ENCODE data around the gene UBE2H.
A peak's percentile ranks its signal among the peaks of the same experiment; 100 is the strongest.
"Not testable (repeated sequence)": the region's sequence is repeated elsewhere in the genome, so short reads cannot be mapped to it uniquely, and the experiment has no call there.

UBE2H gene

DNA sequence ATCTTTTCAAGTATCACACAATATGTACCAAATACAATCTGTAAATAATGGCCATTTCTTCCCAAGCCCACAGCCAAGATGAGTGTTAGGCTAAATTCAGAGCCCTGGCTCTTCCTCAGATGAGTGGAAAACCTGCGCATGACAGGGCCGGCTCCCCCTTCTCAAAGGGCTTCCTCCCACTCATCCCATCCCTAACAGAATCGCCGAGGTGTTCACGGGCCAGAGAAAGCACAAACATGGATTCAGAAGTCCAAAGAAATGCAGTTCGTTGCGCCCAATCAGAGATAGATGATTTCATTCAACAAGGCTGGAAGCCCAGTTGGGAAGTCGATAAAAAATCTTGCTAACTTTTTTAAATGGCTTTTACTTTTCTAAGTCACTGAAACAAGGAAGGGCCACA is 121.8 kb downstream of the UBE2H start:
- H3K27ac ChIP-seq, result peak overlapping the region; percentile 62
- no peak for TF ChIP-seq CTCF (conservative IDR thresholded peaks at IDR 0.05)

DNA sequence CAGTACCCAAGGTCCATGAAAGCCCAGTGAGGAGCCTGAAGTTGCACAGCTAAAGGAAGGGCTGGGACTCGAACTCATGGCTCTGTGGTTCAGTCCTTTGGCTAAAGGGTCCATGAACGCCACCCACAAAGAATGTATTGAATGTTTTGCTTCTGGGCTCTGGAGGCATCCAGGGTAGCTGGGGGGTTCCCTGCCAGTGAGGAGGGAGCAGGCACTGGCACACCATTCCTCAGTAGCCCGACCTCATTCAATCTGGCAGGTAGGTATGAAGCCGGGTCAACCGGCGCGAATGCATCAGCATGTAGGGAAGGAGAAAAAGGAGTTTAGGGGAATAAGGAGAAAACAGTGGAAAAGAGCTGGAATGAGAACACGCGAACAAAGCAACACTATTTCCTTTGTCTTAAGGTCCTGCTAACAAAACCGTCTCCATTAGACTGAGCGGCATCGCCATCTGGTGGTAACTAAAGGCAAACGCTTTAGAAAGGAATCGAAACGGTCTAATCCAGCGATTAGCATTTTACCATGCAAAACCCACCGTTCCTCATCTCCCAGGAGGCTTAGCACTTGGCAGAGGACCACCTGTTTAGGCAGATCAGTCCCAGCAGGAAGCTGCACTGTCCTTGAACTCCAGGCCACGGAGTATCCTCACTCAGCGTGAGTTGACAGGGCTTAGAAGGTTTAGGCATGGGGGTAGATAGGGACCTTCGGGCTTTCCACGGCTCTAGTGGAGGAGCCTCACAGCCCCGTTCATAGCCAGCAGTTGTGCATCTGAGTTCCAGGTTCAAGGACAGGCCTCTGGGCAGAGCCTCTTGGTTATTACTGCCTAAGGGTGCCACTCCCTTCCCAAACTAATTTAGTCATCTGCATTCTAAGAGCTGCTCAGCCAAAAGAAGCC is 122.8 kb downstream of the UBE2H start:
- peak; percentile 92 for TF ChIP-seq CTCF (conservative IDR thresholded peaks at IDR 0.05)
- peak overlapping the region; percentile 62 for H3K27ac ChIP-seq

DNA sequence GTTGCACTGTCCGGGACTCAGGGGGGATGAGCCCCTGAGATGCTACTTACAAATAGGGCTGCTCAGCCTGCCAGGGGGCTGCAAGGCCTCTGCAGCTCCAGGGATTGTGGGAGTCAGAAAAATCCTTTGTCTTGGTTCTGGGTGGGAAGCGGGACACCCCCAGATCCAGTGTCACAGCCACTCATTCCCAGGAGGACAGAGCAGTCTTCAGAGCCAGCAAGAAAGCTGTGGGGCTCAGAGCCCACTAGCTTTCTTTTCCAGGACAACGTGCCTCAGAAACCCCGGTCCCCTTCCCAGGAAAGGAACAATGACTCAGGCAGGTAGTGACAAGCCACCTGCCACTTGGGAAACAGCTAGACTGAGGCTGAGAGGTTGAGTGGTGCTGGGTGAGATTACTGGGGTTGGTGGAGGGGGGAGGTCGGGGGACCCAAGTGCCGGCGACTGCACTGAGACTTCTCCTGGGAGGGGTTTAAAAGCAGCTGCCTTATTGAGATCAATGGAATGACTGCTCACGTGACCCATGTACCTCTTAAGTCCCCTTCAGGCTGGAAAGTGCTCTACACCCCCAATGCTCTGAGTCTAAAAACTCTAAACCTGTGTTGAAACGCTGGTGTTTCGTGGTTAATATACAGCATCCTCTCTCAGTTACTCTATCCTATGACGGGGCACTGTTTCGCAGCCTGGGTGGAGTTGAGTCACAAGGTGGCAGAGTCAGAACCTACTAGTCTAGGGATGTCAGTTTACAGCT is 123.6 kb downstream of the UBE2H start:
- H3K27ac ChIP-seq, result peak overlapping the region; percentile 62
- no peak for TF ChIP-seq CTCF (conservative IDR thresholded peaks at IDR 0.05)

- no peak for TF ChIP-seq CTCF (conservative IDR thresholded peaks at IDR 0.05)
- H3K27ac ChIP-seq, result no peak overlapping the region
These were observed 124.5 kb downstream of the UBE2H start for GRCh38 chr7:129828078-129828762.

- no peak for TF ChIP-seq CTCF (conservative IDR thresholded peaks at IDR 0.05)
- no peak overlapping the region for H3K27ac ChIP-seq
These were observed 125.2 kb downstream of the UBE2H start for GRCh38 chr7:129827467-129827990.

GRCh38 chr7:129826895-129827294 is 125.9 kb downstream of the UBE2H start:
- H3K27ac ChIP-seq, result not testable (repeated sequence)

GRCh38 chr7:129825209-129825970 is 127.4 kb downstream of the UBE2H start:
- H3K27ac ChIP-seq, result peak overlapping the region; percentile 93
- peak; percentile 93 for TF ChIP-seq CTCF (conservative IDR thresholded peaks at IDR 0.05)

All from VCaP (cell line).